Measurements from ENCODE around the gene CDCA7.

- TF ChIP-seq, protein P1, sequence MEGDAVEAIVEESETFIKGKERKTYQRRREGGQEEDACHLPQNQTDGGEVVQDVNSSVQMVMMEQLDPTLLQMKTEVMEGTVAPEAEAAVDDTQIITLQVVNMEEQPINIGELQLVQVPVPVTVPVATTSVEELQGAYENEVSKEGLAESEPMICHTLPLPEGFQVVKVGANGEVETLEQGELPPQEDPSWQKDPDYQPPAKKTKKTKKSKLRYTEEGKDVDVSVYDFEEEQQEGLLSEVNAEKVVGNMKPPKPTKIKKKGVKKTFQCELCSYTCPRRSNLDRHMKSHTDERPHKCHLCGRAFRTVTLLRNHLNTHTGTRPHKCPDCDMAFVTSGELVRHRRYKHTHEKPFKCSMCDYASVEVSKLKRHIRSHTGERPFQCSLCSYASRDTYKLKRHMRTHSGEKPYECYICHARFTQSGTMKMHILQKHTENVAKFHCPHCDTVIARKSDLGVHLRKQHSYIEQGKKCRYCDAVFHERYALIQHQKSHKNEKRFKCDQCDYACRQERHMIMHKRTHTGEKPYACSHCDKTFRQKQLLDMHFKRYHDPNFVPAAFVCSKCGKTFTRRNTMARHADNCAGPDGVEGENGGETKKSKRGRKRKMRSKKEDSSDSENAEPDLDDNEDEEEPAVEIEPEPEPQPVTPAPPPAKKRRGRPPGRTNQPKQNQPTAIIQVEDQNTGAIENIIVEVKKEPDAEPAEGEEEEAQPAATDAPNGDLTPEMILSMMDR (conservative IDR thresholded peaks at IDR 0.05; ENCODE audit: low read length) = no peak
- TF ChIP-seq EZH2phosphoT487 (IDR thresholded peaks at IDR 0.05; ENCODE audit: borderline replicate concordance) = no peak
Observed at GRCh38 chr2:173387660-173388059, 33.0 kb downstream of the CDCA7 start.

Measured in Loucy (cell line).